OCI-LY7 (cell line): Measurements from ENCODE around the gene PGM3. TPM values are rescaled to one million over a fixed set of nuclear protein-coding genes. Genes with fewer than 3 reads are reported as not detected.
A peak's percentile ranks its signal among the peaks of the same experiment; 100 is the strongest.

Source experiments
- BruUV-seq: library from RNA; stranded (reverse); fragments of 400-500 nt; replicated peaks from 2 replicates; lab custom pipeline; 2021; lab: Mats Ljungman, UMichigan
- CTCF ChIA-PET: fragments of 300-600 bp; sonication (Branson Sonifier 250); formaldehyde crosslinking; loops from one replicate; lab custom pipeline; 2022; ENCODE audit warnings: antibody characterized with exemption; ENCODE audit not compliant: unreplicated experiment; lab: Charles Lee
- POLR2A ChIA-PET: fragments of 300-600 bp; sonication (Branson Sonifier 250); formaldehyde crosslinking; loops from one replicate; lab custom pipeline; 2022; ENCODE audit warnings: antibody characterized with exemption; lab: Charles Lee
- DNase-seq: peaks from one replicate; pipeline ENCODE4 v3.0.0-alpha.2; 2015; ENCODE audit warnings: low spot score
- H2AFZ ChIP-seq: fragments of 200-600 bp; sonication (generic), shearing (Covaris generic); 2 replicates; pipeline ENCODE4 v1.6.1; 2014; ENCODE audit warnings: mild to moderate bottlenecking, antibody characterized with exemption, low read length, moderate library complexity
- H3K27ac ChIP-seq: fragments of 200-600 bp; sonication (generic); 2 replicates; pipeline ENCODE4 v1.5.1; 2014; ENCODE audit warnings: mixed run types, low read depth, mild to moderate bottlenecking, moderate library complexity, low read length, inconsistent platforms; ENCODE audit not compliant: poor library complexity, severe bottlenecking
- H3K36me3 ChIP-seq: fragments of 200-600 bp; sonication (generic); 2 replicates; pipeline ENCODE4 v1.6.1; 2014; ENCODE audit warnings: mild to moderate bottlenecking, antibody characterized with exemption, low read length, moderate library complexity, mixed read lengths; ENCODE audit not compliant: insufficient read depth
- H3K4me1 ChIP-seq: fragments of 200-600 bp; sonication (generic); 2 replicates; pipeline ENCODE4 v1.5.1; 2014; ENCODE audit warnings: mild to moderate bottlenecking, low read length; ENCODE audit not compliant: insufficient read depth, poor library complexity, severe bottlenecking
- H3K4me2 ChIP-seq: fragments of 200-600 bp; sonication (generic); 2 replicates; pipeline ENCODE4 v1.6.1; 2014; ENCODE audit warnings: mild to moderate bottlenecking, low read length
- H3K4me3 ChIP-seq: fragments of 200-600 bp; sonication (generic); 2 replicates; pipeline ENCODE4 v1.5.1; 2014; ENCODE audit warnings: mild to moderate bottlenecking, low read depth, low read length; ENCODE audit not compliant: poor library complexity, severe bottlenecking
- H3K79me2 ChIP-seq: fragments of 200-600 bp; sonication (generic); 2 replicates; pipeline ENCODE4 v1.6.1; 2016; ENCODE audit warnings: low read depth, mild to moderate bottlenecking, low read length, moderate library complexity, mixed read lengths; ENCODE audit not compliant: insufficient read depth
- H3K9me2 ChIP-seq: fragments of 200-600 bp; sonication (generic); 2 replicates; pipeline ENCODE4 v1.6.1; 2016; ENCODE audit warnings: mild to moderate bottlenecking, low read length, mixed read lengths; ENCODE audit not compliant: insufficient read depth
- H3K9me3 ChIP-seq: fragments of 200-600 bp; sonication (generic); 2 replicates; pipeline ENCODE4 v1.6.1; 2014; ENCODE audit warnings: mild to moderate bottlenecking, mixed run types, low read length, mixed read lengths
- H4K20me1 ChIP-seq: fragments of 200-600 bp; sonication (generic); 2 replicates; pipeline ENCODE4 v1.6.1; 2014; ENCODE audit warnings: mild to moderate bottlenecking, antibody characterized with exemption, low read length, moderate library complexity, mixed read lengths; ENCODE audit not compliant: insufficient read depth
- EZH2phosphoT487 ChIP-seq: fragments of 200-600 bp; sonication (generic); IDR thresholded peaks from 2 replicates; pipeline ENCODE4 v1.6.1; 2018; ENCODE audit warnings: low read depth, borderline replicate concordance, mild to moderate bottlenecking, mixed run types, antibody characterized with exemption, low read length, moderate library complexity, mixed read lengths
- intact Hi-C: fragments of 100-400 bp; cut with micrococcal nuclease; formaldehyde crosslinking; loops from one replicate; pipeline ENCODE4 v1.10.0; 2022; ENCODE audit not compliant: unreplicated experiment
- total RNA-seq, 2 experiments: library from RNA; depleted of rRNA in 1 of 2; stranded (reverse); fragments of >200 nt in 1 of 2; shearing (Covaris generic) in 1 of 2; gene quantifications; 2 replicates each; pipeline ENCODE4 v1.2.3, GENCODE V29; 2014 to 2022
- TF ChIP-seq, protein P1 (sequence below): fragments of 200-600 bp; sonication (generic); conservative IDR thresholded peaks from 2 replicates; pipeline ENCODE4 v1.5.1; 2014; ENCODE audit warnings: mild to moderate bottlenecking, antibody characterized with exemption, low read length, moderate library complexity, mixed read lengths

PGM3 gene
- total RNA-seq, 2 experiments from 2014 or later, result 17.5 to 37.4 TPM

DNA sequence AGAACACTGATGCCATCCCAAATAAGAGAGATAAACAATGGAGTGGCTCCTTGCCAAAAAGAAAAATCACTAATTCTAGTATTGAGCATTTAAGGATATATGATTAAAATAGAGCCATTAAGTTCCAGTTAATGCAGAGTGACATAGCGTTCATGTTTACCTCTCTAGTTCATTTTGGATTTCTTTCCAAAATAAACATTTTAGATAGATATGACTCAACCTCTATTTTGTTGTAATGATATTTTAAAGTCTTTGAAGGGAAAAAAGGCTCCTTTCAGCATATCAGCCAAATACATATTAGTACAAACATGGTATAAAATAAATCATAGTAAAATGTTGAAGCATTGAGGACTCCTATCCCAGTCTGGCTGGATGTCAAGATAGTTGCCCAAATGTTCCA is 33.5 kb upstream of the PGM3 start:
- no TSS peak for BruUV-seq
- Histone ChIP-seq H3K4me1 (no peaks in the 10 kb centered on the region), H3K36me3 (no peaks in the 10 kb centered on the region), H3K9me2 (no peaks in the 10 kb centered on the region), H3K4me3 (no peak overlapping the region), H4K20me1 (no peaks in the 10 kb centered on the region), H3K79me2 (no peaks in the 10 kb centered on the region), H3K9me3 (no peaks in the 10 kb centered on the region), H2AFZ (no peak overlapping the region), H3K4me2 (no peak overlapping the region), H3K27ac (no peak overlapping the region)
- no peak for TF ChIP-seq EZH2phosphoT487
- TF ChIP-seq, protein P1, sequence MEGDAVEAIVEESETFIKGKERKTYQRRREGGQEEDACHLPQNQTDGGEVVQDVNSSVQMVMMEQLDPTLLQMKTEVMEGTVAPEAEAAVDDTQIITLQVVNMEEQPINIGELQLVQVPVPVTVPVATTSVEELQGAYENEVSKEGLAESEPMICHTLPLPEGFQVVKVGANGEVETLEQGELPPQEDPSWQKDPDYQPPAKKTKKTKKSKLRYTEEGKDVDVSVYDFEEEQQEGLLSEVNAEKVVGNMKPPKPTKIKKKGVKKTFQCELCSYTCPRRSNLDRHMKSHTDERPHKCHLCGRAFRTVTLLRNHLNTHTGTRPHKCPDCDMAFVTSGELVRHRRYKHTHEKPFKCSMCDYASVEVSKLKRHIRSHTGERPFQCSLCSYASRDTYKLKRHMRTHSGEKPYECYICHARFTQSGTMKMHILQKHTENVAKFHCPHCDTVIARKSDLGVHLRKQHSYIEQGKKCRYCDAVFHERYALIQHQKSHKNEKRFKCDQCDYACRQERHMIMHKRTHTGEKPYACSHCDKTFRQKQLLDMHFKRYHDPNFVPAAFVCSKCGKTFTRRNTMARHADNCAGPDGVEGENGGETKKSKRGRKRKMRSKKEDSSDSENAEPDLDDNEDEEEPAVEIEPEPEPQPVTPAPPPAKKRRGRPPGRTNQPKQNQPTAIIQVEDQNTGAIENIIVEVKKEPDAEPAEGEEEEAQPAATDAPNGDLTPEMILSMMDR, result no peak
- DNase-seq, result no peak
- intact Hi-C loops, result no loop called here
- ChIA-PET POLR2A (no interaction called here), CTCF (no interaction called here)

DNA sequence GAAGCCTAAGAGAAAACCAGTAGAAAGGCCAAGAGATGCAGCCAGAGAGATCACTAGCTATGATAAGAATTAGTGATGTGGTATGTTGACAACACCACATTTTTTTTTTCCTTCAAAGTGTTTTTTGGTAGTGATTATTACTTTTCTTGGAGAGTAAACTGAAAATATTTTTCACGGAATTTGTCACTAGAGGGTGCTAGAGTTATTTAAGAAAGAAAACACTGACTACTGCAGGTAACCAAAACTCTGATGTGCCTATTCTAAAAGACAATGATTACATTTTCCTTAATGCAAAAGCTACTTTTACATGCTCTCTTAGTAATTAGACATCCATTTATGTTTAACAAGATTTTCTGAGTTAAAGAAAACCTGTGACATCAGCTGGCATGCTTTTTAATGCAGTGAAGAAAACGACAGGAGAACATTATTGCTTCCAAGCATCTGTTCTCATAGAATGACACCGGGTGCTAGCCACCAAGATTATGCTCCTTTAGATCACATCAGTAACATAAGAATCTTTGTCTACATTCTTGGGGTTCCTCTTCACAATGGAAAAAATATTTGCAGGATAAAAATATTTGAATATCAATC is 28.9 kb upstream of the PGM3 start:
- CTCF ChIA-PET, result interaction anchor here (2.0 kb wide), 1 partner anchor 291 kb away, joined by 11 read pairs; no protein-coding TSS in a partner anchor
- Histone ChIP-seq H3K4me1 (no peaks in the 10 kb centered on the region), H3K79me2 (no peaks in the 10 kb centered on the region), H4K20me1 (no peaks in the 10 kb centered on the region), H3K9me3 (no peaks in the 10 kb centered on the region), H3K9me2 (no peaks in the 10 kb centered on the region), H3K4me2 (no peak overlapping the region), H3K36me3 (no peaks in the 10 kb centered on the region), H2AFZ (no peak overlapping the region), H3K4me3 (no peak overlapping the region), H3K27ac (no peak overlapping the region)
- no TSS peak for BruUV-seq
- peak; percentile 49 for DNase-seq
- POLR2A ChIA-PET, result interaction anchor here (0.5 to 1.7 kb wide), 5 partner anchors 9 to 979 kb away, joined by 4 to 8 read pairs (median 5); partner anchors contain the start of gene DOP1A
- TF ChIP-seq, protein P1, result peak; percentile 85
- no peak for TF ChIP-seq EZH2phosphoT487
- intact Hi-C loops, result loop anchor here (1.0 kb wide), 1 partner anchor 293 kb away; no protein-coding TSS in a partner anchor

DNA sequence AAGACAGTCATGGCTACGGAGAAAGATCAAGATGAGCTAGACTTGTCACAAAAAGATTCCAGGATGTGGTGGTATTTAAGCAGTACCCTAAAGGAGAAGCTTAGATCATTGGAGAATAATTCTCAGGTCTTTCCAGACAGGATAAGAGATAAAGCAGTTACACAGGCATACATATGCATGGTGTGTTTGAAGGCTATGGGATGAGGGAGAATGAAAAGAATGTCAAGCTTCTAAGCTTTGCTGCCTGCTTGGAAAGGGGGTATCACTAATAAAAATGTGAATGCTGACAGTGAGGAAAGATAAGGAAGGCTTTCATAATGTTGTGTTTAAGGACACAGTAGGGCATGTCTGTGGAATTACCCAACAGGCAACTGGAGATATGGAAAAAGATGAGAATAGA is 28.2 kb upstream of the PGM3 start:
- intact Hi-C loops, result no loop called here

More for the DNA sequence above, 28.2 kb upstream of the PGM3 start:
- DNase-seq, result no peak
- no peak overlapping the region for H3K27ac ChIP-seq
- no peaks in the 10 kb centered on the region for H3K4me1 ChIP-seq
- TF ChIP-seq, protein P1, result no peak
- no peak for TF ChIP-seq EZH2phosphoT487
- CTCF ChIA-PET, result interaction anchor here (2.0 kb wide), 1 partner anchor 292 kb away, joined by 11 read pairs; no protein-coding TSS in a partner anchor
- no peaks in the 10 kb centered on the region for H3K9me3 ChIP-seq
- no peaks in the 10 kb centered on the region for H4K20me1 ChIP-seq
- no peaks in the 10 kb centered on the region for H3K79me2 ChIP-seq
- no peak overlapping the region for H3K4me3 ChIP-seq
- no peak overlapping the region for H3K4me2 ChIP-seq
- H3K36me3 ChIP-seq, result no peaks in the 10 kb centered on the region
- no TSS peak for BruUV-seq
- POLR2A ChIA-PET, result interaction anchor here (0.6 to 1.7 kb wide), 3 partner anchors 156 to 391 kb away, joined by 3 to 7 read pairs (median 3); partner anchors contain the start of gene UBE3D
- no peak overlapping the region for H2AFZ ChIP-seq
- H3K9me2 ChIP-seq, result no peaks in the 10 kb centered on the region
